ENCODE data around the gene SLC16A12.

DNA sequence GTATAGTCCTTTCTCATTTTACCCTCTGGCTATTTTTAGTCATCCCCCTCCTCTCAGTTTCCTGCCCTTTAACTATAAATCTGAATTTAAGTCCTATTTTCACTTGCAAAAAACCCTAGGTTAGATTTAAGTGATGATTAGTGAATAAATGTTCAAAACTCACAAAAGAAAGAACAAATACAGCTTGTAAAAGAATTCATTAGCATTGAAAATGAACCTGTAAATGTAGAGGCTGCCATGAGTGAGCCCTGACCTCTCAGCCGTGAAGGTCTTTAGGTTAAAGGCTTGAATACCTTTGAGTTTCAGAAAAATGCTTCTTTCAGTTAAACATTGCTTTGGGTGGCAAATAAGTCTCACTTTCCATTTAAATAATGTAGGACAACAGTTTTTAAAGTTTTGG is 2.0 kb upstream of the SLC16A12 start:
- TF ChIP-seq, protein P1, sequence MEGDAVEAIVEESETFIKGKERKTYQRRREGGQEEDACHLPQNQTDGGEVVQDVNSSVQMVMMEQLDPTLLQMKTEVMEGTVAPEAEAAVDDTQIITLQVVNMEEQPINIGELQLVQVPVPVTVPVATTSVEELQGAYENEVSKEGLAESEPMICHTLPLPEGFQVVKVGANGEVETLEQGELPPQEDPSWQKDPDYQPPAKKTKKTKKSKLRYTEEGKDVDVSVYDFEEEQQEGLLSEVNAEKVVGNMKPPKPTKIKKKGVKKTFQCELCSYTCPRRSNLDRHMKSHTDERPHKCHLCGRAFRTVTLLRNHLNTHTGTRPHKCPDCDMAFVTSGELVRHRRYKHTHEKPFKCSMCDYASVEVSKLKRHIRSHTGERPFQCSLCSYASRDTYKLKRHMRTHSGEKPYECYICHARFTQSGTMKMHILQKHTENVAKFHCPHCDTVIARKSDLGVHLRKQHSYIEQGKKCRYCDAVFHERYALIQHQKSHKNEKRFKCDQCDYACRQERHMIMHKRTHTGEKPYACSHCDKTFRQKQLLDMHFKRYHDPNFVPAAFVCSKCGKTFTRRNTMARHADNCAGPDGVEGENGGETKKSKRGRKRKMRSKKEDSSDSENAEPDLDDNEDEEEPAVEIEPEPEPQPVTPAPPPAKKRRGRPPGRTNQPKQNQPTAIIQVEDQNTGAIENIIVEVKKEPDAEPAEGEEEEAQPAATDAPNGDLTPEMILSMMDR (IDR thresholded peaks at IDR 0.05 in 4 of 5, conservative IDR thresholded peaks at IDR 0.05 in 1 of 5), result no peak
- no peak for TF ChIP-seq POLR2A (IDR thresholded peaks at IDR 0.05)
